HepG2 (cell line): ENCODE data around the gene CPT1B. TPM values are rescaled to one million over a fixed set of nuclear protein-coding genes. Genes with fewer than 3 reads are reported as not detected.
A peak's percentile ranks its signal among the peaks of the same experiment; 100 is the strongest.

Experiments used
- AKNA ChIP-seq: sonication (generic); formaldehyde crosslinking; IDR thresholded peaks from 2 replicates; pipeline ENCODE4 v1.4.0; 2020; ENCODE audit warnings: missing genetic modification reagents, borderline replicate concordance
- BORCS8-MEF2B ChIP-seq: sonication (generic); formaldehyde crosslinking; IDR thresholded peaks from 2 replicates; pipeline ENCODE4 v1.8.0; 2022; ENCODE audit warnings: mild to moderate bottlenecking, missing genetic modification reagents
- FOXP1 ChIP-seq, 2 experiments: fragments of 450-650 bp in 1 of 2; IDR thresholded peaks; 2 replicates each; pipeline ENCODE4 v1.6.1; 2017 to 2018; ENCODE audit warnings: antibody characterized with exemption in 1 of 2
- GABPB1 ChIP-seq: IDR thresholded peaks from 2 replicates; pipeline ENCODE4 v1.6.1; 2016; ENCODE audit warnings: mild to moderate bottlenecking, missing genetic modification reagents, moderate library complexity, missing compliant biosample characterization
- HNRNPL ChIP-seq: fragments of 200-400 bp; formaldehyde crosslinking; IDR thresholded peaks from 2 replicates; pipeline ENCODE4 v1.6.1; 2017; ENCODE audit warnings: mild to moderate bottlenecking, low read depth, low read length
- KMT2B ChIP-seq: IDR thresholded peaks from 2 replicates; pipeline ENCODE4 v1.6.1; 2016; ENCODE audit warnings: missing genetic modification reagents, missing compliant biosample characterization
- MED8 ChIP-seq: sonication (generic); formaldehyde crosslinking; IDR thresholded peaks from 2 replicates; pipeline ENCODE4 v1.8.1; 2023; ENCODE audit warnings: mild to moderate bottlenecking, missing genetic modification reagents; ENCODE audit not compliant: insufficient replicate concordance
- NKX3-1 ChIP-seq: sonication (generic); formaldehyde crosslinking; IDR thresholded peaks from 2 replicates; pipeline ENCODE4 v1.5.0; 2020; ENCODE audit warnings: missing genetic modification reagents
- RBFOX2 ChIP-seq: fragments of 200-400 bp; formaldehyde crosslinking; IDR thresholded peaks from 2 replicates; pipeline ENCODE4 v1.6.1; 2017; ENCODE audit warnings: low read depth, mild to moderate bottlenecking, low read length
- TBX2 ChIP-seq: sonication (generic); formaldehyde crosslinking; IDR thresholded peaks from 2 replicates; pipeline ENCODE4 v1.5.0; 2020; ENCODE audit warnings: missing genetic modification reagents, mild to moderate bottlenecking, borderline replicate concordance
- WIZ ChIP-seq: sonication (generic); formaldehyde crosslinking; IDR thresholded peaks from 2 replicates; pipeline ENCODE4 v1.5.1; 2020; ENCODE audit warnings: mild to moderate bottlenecking, missing genetic modification reagents
- ZBTB2 ChIP-seq: sonication (generic); formaldehyde crosslinking; IDR thresholded peaks from 2 replicates; pipeline ENCODE4 v1.8.0; 2022; ENCODE audit warnings: low read depth, missing genetic modification reagents
- ZBTB26 ChIP-seq: IDR thresholded peaks from 2 replicates; pipeline ENCODE4 v1.6.1; 2016; ENCODE audit warnings: missing compliant biosample characterization, missing genetic modification reagents, borderline replicate concordance
- ZBTB37 ChIP-seq: sonication (generic); formaldehyde crosslinking; IDR thresholded peaks from 2 replicates; pipeline ENCODE4 v1.4.0; 2020; ENCODE audit warnings: mild to moderate bottlenecking, missing genetic modification reagents
- ZBTB38 ChIP-seq: sonication (generic); formaldehyde crosslinking; IDR thresholded peaks from 2 replicates; pipeline ENCODE4 v1.5.1; 2020; ENCODE audit warnings: mild to moderate bottlenecking, missing genetic modification reagents
- ZNF138 ChIP-seq: sonication (generic); formaldehyde crosslinking; IDR thresholded peaks from 2 replicates; pipeline ENCODE4 v1.5.0; 2020; ENCODE audit warnings: mild to moderate bottlenecking, low read depth, missing genetic modification reagents
- ZNF17 ChIP-seq: sonication (generic); formaldehyde crosslinking; IDR thresholded peaks from 2 replicates; pipeline ENCODE4 v1.5.0; 2020; ENCODE audit warnings: mild to moderate bottlenecking, missing genetic modification reagents
- ZNF350 ChIP-seq: sonication (generic); formaldehyde crosslinking; IDR thresholded peaks from 2 replicates; pipeline ENCODE4 v1.4.0; 2020; ENCODE audit warnings: mild to moderate bottlenecking, low read depth, missing genetic modification reagents, borderline replicate concordance
- ZNF512 ChIP-seq: sonication (generic); formaldehyde crosslinking; IDR thresholded peaks from 2 replicates; pipeline ENCODE4 v1.4.0; 2020; ENCODE audit warnings: mild to moderate bottlenecking, missing genetic modification reagents
- ZNF652 ChIP-seq: IDR thresholded peaks from 2 replicates; pipeline ENCODE4 v1.6.1; 2016; ENCODE audit warnings: low read depth, borderline replicate concordance
- polyA plus RNA-seq, 8 experiments: library from polyadenylated mRNA; depleted of rRNA in 3 of 8; stranded (reverse) in 7 of 8; unstranded in 1 of 8; fragments of >200 nt; fragmentation: Illumina TruSeq in 4 of 8; extraction: Trizol in 4 of 8; gene quantifications; 2 replicates each; pipeline versions ENCODE4 v1.2.1 to v1.2.3, GENCODE V29; 2011 to 2016; ENCODE audit warnings: low read depth in 4 of 8, missing spikeins in 1 of 8, mixed read lengths in 1 of 8; ENCODE audit not compliant: insufficient read depth in 1 of 8
- total RNA-seq, 5 experiments: library from RNA; depleted of rRNA; stranded (reverse); fragments of >200 nt; fragmentation: Illumina TruSeq; extraction: Trizol; gene quantifications; 2 replicates each; pipeline ENCODE4 v1.2.3, GENCODE V29; 2016; ENCODE audit warnings: low read depth in 1 of 5

Gene CPT1B
- total and polyA plus RNA-seq, 2 of the 13 experiments (the other 11 are each of a cell fraction or from before 2014, with no cell fraction given), result 9.2 to 19.5 TPM

- TF ChIP-seq ZBTB26, result no peak
- TF ChIP-seq TBX2 (CRISPR knock-in tag), result no peak
- no peak for TF ChIP-seq KMT2B
- TF ChIP-seq ZBTB37, result no peak
- TF ChIP-seq ZNF350, result 0 out of 2 replicates have a peak, but pooled peaks have one; percentile 23
- TF ChIP-seq AKNA (CRISPR knock-in tag), result no peak
- TF ChIP-seq NKX3-1 (CRISPR knock-in tag), result no peak
- no peak for TF ChIP-seq FOXP1 (IDR thresholded peaks at IDR 0.05)
- TF ChIP-seq FOXP1 (CRISPR knock-in tag; IDR thresholded peaks at IDR 0.05), result no peak
- TF ChIP-seq GABPB1 (CRISPR knock-in tag), result no peak
- 0 out of 2 replicates have a peak, but pooled peaks have one; percentile 9 for TF ChIP-seq HNRNPL
- no peak for TF ChIP-seq ZNF512 (CRISPR knock-in tag)
- no peak for TF ChIP-seq WIZ
- no peak for TF ChIP-seq ZNF17 (CRISPR knock-in tag)
- TF ChIP-seq ZNF652 (CRISPR knock-in tag), result no peak
- TF ChIP-seq ZBTB2, result no peak
- no peak for TF ChIP-seq MED8
- TF ChIP-seq RBFOX2, result no peak
- peak; percentile 57; the same call in 1 of the 2 replicates for TF ChIP-seq BORCS8-MEF2B
- no peak for TF ChIP-seq ZNF138 (CRISPR knock-in tag)
- TF ChIP-seq ZBTB38 (CRISPR knock-in tag), result peak; percentile 71
These were observed 48.8 kb downstream of the CPT1B start (continued) for GRCh38 chr22:50529416-50529896.
